ENCODE measurements around the gene IRF2BPL.

- TF ChIP-seq CTCF (IDR thresholded peaks at IDR 0.05) (no peak), POLR2A (IDR thresholded peaks at IDR 0.05) (no peak)
These were observed 52.1 kb downstream of the IRF2BPL start for GRCh38 chr14:76976240-76977005.

Measured in adrenal gland (tissue), 5 donors.